K562 (cell line): ENCODE results near the gene SERPINE1. TPM values are rescaled to one million over a fixed set of nuclear protein-coding genes. Genes with fewer than 3 reads are reported as not detected.

Source experiments
- CREB5 ChIP-seq: fragments of 250-450 bp; sonication (Bioruptor Pico); IDR thresholded peaks from 2 replicates; pipeline ENCODE4 v1.5.0; 2020; ENCODE audit warnings: mild to moderate bottlenecking
- MEF2A ChIP-seq: IDR thresholded peaks from 2 replicates; pipeline ENCODE4 v1.6.1; 2011; ENCODE audit warnings: low read depth, mild to moderate bottlenecking, low read length, moderate library complexity; ENCODE audit not compliant: control insufficient read depth
- PHF21A ChIP-seq: fragments of 450-650 bp; IDR thresholded peaks from 2 replicates; pipeline ENCODE4 v1.6.1; 2017; ENCODE audit warnings: low read depth, borderline replicate concordance
- RCOR1 ChIP-seq, 2 experiments: IDR thresholded peaks; 2 replicates each; pipeline ENCODE4 v1.6.1; 2012; ENCODE audit warnings: low read depth in 2 of 2, low read length in 2 of 2, borderline replicate concordance in 1 of 2, improper control_type of control experiment in 1 of 2
- TRIM25 ChIP-seq: fragments of 450-650 bp; IDR thresholded peaks from 2 replicates; pipeline ENCODE4 v1.7.0; 2016; ENCODE audit warnings: borderline replicate concordance
- ZBTB34 ChIP-seq: fragments of 250-450 bp; sonication (Bioruptor Pico); IDR thresholded peaks from 2 replicates; pipeline ENCODE4 v1.8.0; 2021; ENCODE audit warnings: mild to moderate bottlenecking, moderate library complexity
- ZNF311 ChIP-seq: fragments of 250-450 bp; sonication (Bioruptor Pico); IDR thresholded peaks from 2 replicates; pipeline ENCODE4 v1.4.0; 2020; ENCODE audit warnings: mild to moderate bottlenecking, moderate library complexity
- ZNF696 ChIP-seq: fragments of 250-450 bp; sonication (Bioruptor Pico); conservative IDR thresholded peaks from 2 replicates; pipeline ENCODE4 v1.4.0; 2020; ENCODE audit warnings: mild to moderate bottlenecking, moderate library complexity
- polyA plus RNA-seq, 8 experiments: library from polyadenylated mRNA; depleted of rRNA in 4 of 8; stranded (reverse) in 5 of 8; unstranded in 3 of 8; fragments of >200 nt; fragmentation: Nextera tagmentation in 2 of 8; fragmentation: Illumina TruSeq in 1 of 8; extraction: Ambion mirVana in 2 of 8; extraction: Trizol in 1 of 8; gene quantifications; 2 replicates each; pipeline versions ENCODE4 v1.2.1 to v1.2.3, GENCODE V29; 2011 to 2014; ENCODE audit warnings: inconsistent platforms in 1 of 8, missing spikeins in 1 of 8
- total RNA-seq, 7 experiments: library from RNA; depleted of rRNA in 6 of 7; stranded (reverse); fragments of >200 nt in 6 of 7; fragmentation: Illumina TruSeq in 2 of 7; extraction: Trizol in 2 of 7; gene quantifications; 2 replicates each; pipeline versions ENCODE4 v1.2.1 to v1.2.3, GENCODE V29; 2011 to 2021; ENCODE audit warnings: low replicate concordance in 1 of 7
- TF ChIP-seq, protein P1 (sequence below), 2 experiments: fragments of 450-650 bp; formaldehyde crosslinking in 1 of 2; IDR thresholded peaks; 2 replicates each; pipeline versions ENCODE4 v1.4.0 to v1.6.1; 2014 to 2020; ENCODE audit warnings: mild to moderate bottlenecking in 2 of 2, borderline replicate concordance in 1 of 2, low read depth in 1 of 2
- TF ChIP-seq, protein P2 (sequence below): fragments of 250-450 bp; sonication (Bioruptor Pico); IDR thresholded peaks from 2 replicates; pipeline ENCODE4 v1.5.0; 2022; ENCODE audit warnings: mild to moderate bottlenecking

The SERPINE1 gene
- total and polyA plus RNA-seq, 9 of the 15 experiments (the other 6 are each of a cell fraction or from before 2014, with no cell fraction given) = 0.22 to 4.8 (median 0.91) TPM

GRCh38 chr7:101165075-101165957, 38.4 kb downstream of the SERPINE1 start, which contains the start of gene VGF (continued):
- TF ChIP-seq, protein P1, sequence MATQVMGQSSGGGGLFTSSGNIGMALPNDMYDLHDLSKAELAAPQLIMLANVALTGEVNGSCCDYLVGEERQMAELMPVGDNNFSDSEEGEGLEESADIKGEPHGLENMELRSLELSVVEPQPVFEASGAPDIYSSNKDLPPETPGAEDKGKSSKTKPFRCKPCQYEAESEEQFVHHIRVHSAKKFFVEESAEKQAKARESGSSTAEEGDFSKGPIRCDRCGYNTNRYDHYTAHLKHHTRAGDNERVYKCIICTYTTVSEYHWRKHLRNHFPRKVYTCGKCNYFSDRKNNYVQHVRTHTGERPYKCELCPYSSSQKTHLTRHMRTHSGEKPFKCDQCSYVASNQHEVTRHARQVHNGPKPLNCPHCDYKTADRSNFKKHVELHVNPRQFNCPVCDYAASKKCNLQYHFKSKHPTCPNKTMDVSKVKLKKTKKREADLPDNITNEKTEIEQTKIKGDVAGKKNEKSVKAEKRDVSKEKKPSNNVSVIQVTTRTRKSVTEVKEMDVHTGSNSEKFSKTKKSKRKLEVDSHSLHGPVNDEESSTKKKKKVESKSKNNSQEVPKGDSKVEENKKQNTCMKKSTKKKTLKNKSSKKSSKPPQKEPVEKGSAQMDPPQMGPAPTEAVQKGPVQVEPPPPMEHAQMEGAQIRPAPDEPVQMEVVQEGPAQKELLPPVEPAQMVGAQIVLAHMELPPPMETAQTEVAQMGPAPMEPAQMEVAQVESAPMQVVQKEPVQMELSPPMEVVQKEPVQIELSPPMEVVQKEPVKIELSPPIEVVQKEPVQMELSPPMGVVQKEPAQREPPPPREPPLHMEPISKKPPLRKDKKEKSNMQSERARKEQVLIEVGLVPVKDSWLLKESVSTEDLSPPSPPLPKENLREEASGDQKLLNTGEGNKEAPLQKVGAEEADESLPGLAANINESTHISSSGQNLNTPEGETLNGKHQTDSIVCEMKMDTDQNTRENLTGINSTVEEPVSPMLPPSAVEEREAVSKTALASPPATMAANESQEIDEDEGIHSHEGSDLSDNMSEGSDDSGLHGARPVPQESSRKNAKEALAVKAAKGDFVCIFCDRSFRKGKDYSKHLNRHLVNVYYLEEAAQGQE (IDR thresholded peaks at IDR 0.05; ENCODE audit: borderline replicate concordance) = peak; percentile 100
- TF ChIP-seq, protein P1 (CRISPR knock-in tag; IDR thresholded peaks at IDR 0.05; ENCODE audit: low read depth) = peak; percentile 100
- TF ChIP-seq ZNF696 (CRISPR knock-in tag) = no peak
- no peak for TF ChIP-seq ZNF311 (CRISPR knock-in tag)
- no peak for TF ChIP-seq CREB5 (CRISPR knock-in tag)
- TF ChIP-seq, protein P2, sequence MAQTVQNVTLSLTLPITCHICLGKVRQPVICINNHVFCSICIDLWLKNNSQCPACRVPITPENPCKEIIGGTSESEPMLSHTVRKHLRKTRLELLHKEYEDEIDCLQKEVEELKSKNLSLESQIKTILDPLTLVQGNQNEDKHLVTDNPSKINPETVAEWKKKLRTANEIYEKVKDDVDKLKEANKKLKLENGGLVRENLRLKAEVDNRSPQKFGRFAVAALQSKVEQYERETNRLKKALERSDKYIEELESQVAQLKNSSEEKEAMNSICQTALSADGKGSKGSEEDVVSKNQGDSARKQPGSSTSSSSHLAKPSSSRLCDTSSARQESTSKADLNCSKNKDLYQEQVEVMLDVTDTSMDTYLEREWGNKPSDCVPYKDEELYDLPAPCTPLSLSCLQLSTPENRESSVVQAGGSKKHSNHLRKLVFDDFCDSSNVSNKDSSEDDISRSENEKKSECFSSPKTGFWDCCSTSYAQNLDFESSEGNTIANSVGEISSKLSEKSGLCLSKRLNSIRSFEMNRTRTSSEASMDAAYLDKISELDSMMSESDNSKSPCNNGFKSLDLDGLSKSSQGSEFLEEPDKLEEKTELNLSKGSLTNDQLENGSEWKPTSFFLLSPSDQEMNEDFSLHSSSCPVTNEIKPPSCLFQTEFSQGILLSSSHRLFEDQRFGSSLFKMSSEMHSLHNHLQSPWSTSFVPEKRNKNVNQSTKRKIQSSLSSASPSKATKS = no peak
- TF ChIP-seq TRIM25 = no peak
- TF ChIP-seq MEF2A = no peak
- TF ChIP-seq RCOR1 (IDR thresholded peaks at IDR 0.05; ENCODE audit: borderline replicate concordance in 1 of 2, low read depth in 2 of 2, low read length in 2 of 2) = peak in 1 of 2 experiments; percentile 97; a peak in 3 of 4 replicates
- TF ChIP-seq ZBTB34 (CRISPR knock-in tag) = no peak
- peak; percentile 82; the same call in 1 of the 2 replicates for TF ChIP-seq PHF21A
